Measurements from ENCODE around the gene IRF5.

IRF5 gene, protein sequence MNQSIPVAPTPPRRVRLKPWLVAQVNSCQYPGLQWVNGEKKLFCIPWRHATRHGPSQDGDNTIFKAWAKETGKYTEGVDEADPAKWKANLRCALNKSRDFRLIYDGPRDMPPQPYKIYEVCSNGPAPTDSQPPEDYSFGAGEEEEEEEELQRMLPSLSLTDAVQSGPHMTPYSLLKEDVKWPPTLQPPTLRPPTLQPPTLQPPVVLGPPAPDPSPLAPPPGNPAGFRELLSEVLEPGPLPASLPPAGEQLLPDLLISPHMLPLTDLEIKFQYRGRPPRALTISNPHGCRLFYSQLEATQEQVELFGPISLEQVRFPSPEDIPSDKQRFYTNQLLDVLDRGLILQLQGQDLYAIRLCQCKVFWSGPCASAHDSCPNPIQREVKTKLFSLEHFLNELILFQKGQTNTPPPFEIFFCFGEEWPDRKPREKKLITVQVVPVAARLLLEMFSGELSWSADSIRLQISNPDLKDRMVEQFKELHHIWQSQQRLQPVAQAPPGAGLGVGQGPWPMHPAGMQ

DNA sequence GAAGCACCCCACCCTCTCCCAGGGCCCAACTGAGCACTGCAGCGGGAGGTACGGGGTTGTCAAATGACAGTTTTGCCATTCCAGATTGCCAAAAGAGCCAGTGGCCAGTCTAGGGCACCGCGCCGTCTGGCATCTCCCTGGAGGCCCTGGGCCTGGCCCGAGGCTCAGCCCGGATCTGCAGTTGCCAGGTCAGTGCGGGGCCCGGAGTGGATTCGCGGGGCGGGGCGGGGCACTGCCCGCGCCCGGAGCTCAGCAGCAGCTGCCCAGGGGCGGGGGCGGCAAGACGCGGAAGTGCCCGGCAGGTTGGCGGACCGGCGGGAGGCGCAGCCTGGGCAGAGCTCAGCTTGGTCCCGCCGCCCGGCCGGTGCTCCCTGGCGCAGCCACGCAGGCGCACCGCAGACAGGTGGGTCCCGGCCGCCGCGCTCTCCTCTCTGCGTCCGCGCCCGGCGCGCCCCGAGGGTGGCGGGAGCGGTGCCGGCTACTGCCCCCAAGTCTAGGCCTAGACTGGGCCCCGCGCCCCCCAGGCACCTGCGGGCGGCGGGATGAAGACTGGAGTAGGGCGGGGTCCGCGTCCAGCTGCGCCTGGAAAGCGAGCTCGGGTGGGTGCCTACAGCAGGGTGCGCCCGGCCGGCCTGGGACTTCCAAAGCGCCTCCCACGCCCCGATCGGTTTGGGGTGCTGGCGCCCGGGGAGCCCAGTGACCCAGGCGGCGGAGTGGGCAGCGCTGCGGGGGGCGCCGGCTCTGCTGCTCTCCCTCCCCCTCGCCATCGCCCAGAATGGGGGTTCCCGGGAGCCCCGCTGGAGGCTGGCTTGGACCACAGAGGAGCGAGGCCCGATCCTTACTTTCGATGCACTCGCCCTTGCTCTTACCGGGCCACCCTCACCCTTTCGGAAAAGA lies at the start of gene IRF5:
TSS of gene IRF5 (plus strand) at position 281 of the 897 bp plus-strand sequence. CDS start 4,155 bp downstream, outside the sequence.
- DNase-seq: peak; percentile 75

DNA sequence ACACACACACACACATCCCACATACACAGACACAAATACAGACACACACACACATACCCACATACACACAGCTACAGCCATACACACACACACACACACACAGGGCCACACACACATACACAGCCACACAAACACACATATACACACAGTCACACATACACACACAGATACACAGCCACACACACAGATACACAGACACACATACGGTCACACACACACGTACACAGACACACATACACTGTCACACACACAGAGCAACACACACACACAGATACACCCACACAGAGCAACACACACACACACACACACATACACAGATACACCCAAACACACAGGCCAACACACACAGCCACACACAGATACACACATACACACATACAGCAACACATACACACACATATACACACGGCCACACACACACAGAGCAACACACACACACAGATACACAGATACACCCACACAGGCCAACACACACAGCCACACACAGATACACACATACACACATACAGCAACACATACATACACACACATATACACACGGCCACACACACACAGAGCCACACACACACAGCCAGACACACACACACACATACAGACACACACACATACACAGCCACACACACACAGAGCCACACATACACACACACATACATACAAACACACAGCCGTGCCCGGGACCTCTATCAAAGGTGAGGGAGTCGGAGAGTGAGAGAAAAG lies 49.5 kb upstream of the IRF5 start:
- no peak for DNase-seq

DNA sequence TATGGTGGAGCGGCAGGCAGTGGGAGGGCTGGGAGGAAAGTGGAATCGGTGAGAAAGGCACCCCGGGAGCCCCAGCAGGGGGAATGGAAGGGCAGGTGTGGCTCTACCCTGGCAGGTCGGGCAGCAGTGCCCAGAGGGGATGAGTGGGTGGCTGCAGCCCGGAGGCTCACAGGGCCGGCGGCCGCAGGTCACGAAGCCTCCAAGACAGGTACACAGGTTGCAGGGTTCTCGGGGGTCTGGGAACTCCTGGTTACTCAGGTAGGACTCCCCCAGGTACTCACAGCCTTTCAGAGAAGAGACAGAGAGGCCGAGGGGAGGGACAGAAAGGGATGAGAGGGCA lies 49.0 kb upstream of the IRF5 start:
- DNase-seq: no peak

DNA sequence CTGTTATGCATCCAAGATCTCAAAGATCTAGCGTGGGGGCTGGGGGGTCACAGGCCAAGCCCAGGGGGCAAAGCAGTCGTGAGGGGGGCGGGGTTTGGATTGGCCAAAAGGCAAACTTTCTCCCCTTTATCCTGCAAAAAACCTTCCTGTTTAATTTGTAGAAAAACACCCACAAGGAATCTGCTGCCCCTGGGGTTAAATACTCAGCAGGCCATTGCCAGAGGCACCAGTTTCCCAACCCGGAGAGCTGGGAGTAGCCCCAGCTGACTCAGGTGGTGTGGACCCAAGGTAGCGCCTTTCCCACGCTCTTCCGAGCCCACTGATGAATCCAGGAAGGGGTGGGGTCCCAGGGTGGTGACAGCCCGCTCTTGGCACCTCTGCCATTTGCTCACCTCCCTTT lies 48.6 kb upstream of the IRF5 start:
- DNase-seq: no peak

DNA sequence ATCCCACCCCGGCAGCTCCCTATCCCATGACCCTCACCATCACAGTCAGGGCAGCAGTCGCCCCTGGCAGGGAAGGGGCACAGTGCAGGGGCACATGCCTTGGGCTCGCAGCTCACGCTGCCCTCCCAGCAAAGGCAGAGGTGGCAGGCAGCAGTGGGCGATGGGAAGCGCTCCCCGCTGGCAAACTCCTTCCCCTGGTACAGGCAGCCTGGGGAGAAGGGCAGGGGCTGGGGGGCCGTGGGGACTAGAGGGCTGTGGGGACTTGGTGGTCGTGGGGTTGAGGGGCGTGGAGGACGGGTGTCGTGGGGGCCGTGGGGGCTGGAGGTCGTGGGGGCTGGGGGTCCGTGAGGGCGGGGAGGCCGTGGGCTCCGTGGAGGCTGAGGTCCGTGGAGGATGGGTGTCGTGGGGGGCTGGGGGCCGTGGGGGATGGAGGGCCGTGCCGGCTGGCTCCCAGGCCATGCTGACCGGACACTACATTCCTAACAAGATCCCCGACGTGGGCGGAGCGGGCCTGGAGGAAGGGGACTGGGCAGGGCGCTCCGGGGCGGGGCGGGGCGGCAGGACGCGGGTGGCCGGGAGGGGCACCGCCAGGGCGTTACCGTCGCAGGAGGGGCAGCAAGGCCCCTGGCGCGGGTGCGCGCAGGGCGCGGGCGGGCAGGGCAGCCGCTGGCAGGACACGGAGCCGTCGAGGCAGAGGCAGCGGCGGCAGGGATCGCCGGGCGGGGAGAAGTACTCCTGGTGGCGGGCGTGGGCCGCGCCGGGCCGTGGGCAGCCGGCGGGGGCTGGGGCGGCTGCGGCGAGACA lies 47.2 kb upstream of the IRF5 start:
- no peak for DNase-seq

DNA sequence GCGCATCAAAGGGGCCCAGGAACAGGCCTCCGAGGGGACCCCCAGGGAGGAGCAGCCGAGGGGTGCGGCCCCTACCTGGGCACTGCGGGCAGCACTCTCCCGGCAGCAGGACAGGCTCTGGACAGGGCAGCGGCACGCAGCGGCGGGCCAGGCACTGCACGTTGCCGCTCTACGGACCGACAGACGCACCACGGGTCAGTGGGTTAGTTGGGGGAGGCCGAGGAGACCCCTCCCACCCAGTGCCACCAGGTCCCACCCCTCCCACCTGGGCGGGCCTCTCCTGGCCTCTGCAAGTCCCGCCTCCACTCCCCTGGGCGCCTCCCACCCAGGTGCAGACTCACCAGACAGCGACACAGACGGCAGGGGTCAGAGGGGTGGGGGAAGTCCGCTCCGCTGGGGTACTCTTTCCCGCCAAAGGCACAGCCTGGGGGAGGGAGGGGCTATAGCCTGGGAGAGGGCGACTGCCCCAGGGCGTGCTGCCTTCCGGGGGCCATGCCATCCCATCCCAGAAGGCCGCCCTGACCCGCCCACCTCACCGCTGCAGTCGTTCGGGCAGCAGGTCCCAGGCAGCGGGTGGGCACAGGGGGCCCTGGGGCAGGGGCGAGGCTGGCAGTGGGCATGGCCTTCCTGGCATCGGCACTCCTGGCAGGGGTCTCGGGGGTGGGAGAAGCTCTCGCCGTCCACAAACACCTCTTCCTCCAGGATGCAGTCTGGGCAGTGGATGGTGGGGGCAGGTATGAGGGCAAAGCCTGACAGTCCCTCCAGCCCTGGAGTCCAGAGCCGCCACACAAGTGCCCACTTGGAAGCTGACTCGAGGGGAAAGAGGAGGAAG lies 46.4 kb upstream of the IRF5 start:
- DNase-seq: no peak

DNA sequence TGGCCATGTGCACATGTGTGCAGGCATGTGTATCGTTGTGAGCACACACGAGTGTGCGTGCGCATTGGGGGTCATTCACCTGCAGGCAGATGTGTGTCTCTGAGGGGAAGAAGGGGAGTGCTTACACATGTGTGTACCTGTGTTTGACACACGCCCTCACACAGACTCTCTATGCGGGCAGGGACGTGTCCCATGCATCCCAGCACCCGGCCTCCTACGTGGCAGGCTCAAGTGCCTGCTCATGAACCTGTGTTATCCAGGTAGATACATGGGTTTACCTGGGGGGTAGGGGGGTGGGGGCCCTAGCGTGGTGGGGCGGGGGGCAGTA lies 45.8 kb upstream of the IRF5 start:
- no peak for DNase-seq

DNA sequence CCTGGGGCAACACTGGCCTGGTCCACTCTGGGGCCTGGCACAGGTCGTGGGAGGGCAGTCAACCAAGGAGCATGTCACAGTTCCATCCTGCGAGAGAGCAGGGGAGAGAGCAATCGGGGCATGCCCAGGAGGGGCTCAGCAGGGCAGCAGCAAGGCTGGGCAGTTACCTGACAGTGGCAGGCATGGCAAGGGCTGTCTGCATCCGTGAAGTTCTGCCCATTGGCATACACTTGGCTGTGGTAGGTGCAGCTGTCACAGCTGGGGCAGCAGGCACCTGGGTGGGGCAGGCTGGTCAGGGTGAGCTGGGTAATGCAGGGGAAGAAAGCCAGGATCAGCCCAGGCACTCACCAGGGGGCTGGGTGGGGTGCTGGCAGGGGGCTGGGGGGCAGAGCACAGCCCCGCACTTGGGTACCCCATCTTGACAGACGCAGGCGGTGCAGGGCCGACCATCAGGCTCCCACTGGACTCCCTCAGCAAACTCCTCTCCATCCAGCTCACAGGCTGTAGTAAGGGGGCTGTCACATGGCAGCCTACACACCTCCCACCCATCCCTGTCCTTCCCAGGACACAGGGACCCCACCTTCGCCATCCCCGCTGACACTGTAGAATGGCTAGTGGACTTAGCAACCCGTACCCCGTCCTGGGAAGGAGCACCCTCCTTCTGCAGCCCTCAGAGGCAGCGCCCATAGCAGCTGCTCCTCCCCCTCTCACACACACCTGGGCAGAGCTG lies 45.0 kb upstream of the IRF5 start:
- no peak for DNase-seq

DNA sequence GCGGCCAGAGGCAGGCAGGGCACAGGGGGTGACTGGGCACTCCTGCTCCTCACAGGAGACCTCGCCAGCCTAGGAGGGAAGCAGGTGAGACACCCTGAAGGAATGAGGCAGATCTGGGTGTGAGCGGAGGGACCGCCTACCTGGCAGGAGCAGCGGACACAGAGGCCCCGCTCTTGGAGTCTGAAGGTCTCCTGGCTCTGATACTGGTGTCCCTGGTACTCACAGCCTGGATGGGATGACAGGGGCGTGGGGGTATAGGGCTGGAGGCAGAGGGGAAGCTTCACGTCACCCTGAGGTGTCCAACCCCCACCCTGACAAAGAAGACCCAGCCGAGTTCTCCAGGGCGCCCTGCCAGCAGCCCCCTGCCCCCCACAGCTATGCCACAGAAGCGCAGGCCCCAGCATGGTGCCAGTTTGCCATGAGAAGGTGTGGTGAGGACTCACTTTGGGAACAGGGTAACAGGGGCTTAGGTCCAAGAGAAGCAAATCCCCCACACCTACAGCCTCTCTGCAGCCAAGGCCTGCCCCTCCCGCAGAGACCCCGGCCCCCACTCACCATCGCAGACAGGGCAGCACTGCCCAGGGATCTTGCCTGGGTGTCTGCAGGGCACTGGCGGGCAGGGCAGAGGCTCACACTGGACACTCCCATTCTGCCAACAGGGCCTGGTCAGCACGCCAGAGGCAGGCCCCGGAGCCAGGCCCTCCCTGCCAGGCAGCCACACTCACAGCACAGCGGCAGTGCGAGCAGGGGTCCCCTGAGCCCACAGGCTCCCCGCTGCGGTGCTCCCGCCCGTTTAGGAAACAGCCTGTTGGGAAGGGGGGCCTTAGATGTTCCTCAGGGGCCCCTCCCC lies 44.3 kb upstream of the IRF5 start:
- DNase-seq: no peak

DNA sequence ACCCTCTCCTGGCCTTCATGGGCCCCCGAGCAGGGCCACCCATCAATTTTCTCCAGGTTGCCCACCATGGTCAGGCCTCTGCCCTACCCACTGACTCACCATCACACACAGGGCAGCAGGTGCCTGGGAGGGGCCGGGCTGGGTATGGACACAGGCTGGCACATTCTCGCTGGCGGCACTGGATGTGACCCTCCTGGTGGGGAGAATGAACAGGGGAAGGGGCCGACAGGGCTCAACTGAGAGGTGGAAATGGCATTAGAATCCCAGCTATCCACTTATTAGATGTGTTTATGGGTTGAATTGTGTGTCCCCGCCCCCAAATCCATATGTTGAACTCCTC lies 43.7 kb upstream of the IRF5 start:
- no peak for DNase-seq

DNA sequence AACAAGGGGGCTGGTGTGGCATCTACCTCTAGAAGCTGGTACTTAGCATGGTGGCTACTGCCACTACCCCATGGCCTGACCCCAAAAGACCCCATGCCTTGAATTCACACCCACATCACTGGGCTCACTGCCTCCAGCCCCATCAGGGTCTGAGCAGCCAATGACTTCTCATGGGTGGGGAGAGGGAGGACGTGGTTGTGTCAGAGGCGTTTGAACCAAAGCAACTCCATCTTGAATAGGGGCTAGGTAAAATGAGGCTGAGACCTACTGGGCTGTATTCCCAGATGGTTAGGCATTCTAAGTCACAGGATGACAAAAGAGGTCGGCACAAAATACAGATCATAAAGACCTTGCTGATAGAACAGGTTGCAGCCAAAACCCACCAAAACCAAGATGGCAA lies 42.4 kb upstream of the IRF5 start:
- no peak for DNase-seq

DNA sequence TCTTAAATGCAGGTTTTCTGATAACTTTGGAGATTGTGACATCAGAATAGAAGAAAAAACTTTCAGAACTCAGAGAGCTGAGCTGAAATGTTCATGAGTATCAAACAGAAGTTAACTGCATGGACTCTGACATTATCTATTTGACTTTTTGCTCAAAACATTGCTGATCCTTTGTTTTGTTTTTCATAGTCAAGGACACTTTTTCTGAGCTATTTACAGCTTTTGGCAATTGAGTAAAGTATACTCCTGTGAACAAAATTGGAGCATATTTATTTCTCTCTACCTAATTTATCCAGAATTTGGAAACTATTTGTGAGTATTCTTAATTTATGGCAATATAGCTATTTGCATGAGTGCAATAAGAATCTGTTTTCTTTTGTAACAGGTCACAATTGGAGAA lies 38.3 kb upstream of the IRF5 start:
- no peak for DNase-seq

DNA sequence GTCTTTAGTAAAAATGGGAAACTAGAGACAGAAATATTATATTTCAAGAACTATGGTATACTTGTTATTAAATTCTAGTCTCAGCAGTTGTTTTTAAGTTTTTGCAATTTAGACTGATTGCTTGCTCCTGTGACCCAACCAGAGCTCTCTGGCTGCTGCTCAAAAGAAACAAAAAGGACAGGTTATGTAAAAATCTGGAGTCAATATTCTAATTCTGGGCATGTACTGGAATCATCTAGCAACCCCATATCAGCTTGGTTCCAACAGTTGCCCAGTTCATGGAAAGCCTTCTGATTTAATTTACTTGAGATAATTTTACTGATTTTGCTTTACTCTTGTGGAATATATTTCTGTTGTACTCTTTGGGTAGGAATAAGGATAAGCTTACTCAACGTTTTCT lies 37.5 kb upstream of the IRF5 start:
- DNase-seq: no peak

DNA sequence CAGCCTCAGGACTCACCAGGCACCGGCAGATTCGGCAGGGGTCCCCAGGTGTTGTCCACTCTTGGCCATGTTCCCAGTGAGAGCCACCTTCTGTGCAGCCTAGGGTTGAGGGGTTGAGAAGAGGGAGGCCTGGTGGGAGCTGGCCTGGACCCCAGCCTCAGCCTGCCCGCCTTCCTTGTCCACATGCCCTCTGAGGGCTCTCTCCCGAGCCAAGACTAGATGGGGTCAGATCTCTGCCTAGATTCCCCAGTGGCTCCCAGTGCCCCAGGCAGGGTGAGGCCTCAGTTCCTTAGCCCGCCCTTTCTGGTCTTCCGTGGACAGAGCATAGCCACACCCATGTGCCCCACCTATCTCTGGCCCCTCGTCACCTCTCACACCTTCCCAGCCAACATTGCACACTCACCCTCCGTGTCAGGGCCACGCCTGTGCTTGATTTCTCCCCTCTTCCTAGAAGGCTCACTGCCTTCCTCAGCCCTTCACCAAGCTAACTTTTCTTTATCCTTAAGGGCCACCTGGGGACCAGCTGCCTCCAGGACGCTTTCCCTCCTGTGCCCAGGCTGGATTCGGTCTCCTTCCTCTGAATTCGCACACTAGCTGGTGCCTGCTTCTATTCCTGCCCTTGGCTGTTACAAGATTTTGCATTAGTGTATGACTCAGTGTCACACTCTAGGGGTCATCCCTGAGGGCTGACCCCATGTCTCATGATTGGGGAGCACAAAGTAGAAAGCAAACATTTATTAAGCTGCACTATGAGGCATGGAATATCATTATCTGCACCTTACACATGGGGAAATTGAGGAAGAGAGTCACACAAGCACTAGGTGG lies 34.8 kb upstream of the IRF5 start:
- DNase-seq: no peak

DNA sequence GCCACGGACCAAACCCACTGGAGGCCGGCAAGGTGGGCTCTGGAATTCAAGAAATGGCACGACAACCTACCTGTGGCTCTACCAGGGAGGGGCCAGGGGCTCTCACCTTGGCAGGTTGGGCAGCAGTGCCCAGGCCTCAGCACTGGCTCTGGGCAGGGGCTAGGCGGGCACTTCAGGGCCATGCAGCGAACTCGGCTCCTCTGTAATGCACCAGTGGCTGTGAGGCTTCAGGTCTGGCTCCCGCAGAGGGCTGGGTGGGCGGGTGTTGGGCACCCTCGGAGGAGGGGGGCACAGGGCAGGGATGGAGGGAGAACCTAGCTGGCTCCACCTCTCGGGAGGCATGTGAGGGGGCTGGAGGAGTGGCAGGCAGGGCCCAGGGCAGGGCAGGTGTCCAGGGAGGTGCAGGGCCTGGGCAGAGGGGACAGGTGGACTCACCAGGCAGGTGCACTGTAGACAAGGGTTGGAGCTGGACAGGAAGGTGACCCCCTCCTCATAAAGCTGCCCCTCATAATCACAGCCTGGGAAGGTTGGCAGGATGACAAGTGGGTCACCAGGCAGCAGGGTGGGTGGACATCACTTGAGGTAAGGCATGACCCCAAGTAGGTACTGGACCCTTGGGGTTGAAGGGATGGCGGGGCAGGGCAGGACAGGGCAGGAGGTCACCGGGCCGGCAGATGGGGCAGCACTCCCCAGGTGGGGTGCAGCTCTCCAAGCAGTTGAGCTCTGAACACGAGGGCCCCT lies 33.9 kb upstream of the IRF5 start:
- DNase-seq: no peak

DNA sequence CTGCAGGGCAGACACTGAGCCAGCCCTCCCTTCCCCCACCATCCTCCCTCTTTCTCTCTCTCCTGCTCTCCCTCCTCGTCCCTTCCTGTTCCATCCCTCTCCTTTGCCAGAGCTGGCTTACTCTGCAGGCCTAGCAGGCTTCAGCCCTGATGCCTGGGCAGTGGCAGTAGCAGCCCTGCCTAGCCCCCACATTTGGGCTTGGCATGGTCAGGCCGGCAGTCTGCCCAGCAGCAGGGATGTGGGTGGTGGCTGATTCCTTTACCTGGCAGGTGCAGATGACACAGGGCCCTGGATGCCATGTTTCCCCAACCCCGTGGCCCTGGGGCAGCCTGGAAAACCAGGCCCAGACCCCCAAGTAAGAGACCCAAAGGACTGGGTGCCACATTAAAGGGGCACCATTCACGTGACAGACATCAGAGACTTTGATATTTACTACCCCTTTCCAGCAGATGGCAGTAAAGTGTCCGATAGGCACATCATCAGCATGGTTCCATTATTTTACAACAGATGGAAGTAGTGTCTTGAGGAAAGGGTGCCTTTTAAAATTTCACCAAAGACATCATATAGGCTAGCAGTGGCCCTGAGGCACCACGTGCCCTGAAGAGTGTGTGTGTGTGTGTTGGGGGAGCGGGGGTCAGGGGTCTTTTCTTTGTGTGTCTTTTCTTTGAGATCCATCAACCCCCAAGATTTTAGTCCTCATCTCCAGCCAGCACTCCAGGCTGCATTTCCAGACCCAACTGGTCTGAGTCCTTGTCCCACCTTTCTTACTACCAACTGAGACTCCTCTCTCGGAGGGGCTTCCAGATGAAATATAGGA lies 33.1 kb upstream of the IRF5 start:
- DNase-seq: no peak

DNA sequence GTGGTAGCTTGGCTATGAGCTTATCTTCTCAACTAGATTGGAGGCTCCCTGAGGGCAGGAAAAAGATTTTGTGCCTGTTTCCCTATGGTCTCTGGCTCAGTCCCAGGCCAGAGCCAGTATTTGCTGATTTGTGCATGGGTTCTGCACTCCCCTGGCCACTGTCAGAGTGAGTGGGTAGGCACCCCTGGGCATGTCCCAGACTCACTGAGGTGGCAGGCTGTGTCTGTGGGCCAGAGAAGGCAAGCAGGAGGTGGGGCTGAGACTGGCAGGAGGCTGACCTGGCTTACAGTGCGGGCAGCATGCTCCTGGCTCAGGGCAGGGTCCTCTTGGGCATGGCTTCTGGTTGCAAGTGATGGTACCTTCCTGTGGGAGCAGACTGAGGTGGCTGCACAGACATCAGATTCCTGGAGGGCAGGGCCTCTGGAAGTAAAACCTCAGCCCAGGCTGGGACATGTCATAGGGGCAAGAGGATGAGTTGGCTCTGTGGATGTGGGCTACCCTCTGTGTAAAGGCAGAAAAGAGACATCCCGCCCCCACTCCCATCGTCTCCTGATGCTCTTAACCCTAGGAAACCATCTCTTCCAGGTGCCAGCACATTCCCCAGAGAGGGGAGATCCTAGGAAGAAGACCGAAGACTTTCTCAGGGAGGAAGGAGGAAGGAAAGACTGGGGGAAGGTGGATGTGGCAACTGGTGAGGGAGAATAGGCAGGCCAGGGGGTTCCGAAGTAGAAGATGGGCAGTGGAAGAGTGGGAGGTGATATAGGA lies 31.5 kb upstream of the IRF5 start:
- DNase-seq: no peak

All from activated effector memory CD4-positive, alpha-beta T cell treated with anti-CD3 and anti-CD28 coated beads, Interleukin-2, amount 50 U/mL, for 16 hours (primary cell).